HG03108 (cell line): ENCODE results near the gene FGGY.

Experiments used
- ATAC-seq: cut with Tn5 transposase; IDR thresholded peaks from one replicate; pipeline ENCODE4 v1.9.1; 2021; ENCODE audit warnings: moderate library complexity; ENCODE audit not compliant: unreplicated experiment

Gene FGGY

DNA sequence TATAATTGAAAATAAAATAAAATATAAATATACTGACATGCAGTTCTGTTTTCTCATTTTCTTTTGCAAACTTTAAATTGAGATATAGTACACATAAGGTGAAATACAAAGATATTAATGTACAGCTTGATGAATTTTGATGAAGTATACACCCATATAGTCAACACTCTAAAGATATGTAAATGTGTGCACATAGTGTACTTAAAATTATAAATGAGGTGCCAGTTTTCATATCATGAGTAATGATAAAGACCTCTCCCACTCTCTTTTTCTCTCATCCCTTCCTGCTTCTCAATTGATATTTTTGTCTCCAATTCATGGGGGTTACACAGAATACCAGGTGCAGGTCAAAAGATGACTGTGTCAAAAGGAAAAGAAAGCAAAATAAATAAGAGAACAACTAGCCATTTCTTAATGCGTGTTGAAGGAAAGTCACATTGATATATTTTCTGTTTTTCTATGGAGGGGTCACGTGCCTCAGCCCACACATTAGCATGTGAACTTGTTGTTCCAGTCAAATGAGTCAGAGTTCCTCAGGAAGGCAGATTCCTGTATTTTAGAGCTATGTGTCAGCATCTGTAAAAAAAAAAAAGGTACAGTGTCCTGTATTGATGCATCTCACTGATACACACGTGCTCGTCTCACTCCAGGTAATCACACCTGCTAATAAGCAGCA lies 453.6 kb downstream of the FGGY start:
- ATAC-seq, result no peak

DNA sequence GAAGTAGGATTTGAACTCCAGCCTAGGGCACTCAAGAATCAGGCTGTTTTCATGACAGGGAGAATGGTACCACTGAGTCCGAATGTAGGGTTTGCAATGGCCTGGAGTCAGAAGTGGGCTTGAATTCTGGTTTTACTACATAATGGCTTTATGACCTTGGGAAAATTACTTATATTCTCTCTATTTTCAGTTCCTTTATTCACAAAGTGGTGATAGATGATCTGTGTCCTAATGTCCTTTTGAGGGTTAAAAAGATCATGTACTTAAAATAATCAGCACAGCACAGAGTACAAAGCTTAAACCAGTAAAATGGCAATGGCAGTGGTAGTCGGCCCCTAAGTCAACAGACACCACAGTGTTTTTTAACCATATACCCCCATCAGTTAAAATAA lies 454.1 kb downstream of the FGGY start:
- ATAC-seq, result no peak

DNA sequence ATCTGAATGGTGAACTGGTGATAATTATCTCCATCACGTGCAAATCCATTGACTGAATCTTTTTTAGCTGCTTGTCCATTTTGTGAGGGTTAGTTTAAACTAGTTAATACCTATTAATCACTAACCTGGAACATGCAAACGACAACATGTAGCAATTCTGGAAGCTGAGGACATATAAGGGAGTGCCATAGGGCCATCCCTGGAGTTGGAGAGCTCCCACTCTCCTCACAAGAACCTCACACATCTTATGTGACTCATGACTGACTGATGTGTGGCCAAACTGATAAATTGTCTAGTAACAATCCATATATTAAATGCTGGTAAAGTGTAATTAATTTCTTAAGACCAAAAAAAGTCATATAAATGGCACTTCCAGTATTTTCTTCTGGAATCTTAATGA lies 454.9 kb downstream of the FGGY start:
- no peak for ATAC-seq

DNA sequence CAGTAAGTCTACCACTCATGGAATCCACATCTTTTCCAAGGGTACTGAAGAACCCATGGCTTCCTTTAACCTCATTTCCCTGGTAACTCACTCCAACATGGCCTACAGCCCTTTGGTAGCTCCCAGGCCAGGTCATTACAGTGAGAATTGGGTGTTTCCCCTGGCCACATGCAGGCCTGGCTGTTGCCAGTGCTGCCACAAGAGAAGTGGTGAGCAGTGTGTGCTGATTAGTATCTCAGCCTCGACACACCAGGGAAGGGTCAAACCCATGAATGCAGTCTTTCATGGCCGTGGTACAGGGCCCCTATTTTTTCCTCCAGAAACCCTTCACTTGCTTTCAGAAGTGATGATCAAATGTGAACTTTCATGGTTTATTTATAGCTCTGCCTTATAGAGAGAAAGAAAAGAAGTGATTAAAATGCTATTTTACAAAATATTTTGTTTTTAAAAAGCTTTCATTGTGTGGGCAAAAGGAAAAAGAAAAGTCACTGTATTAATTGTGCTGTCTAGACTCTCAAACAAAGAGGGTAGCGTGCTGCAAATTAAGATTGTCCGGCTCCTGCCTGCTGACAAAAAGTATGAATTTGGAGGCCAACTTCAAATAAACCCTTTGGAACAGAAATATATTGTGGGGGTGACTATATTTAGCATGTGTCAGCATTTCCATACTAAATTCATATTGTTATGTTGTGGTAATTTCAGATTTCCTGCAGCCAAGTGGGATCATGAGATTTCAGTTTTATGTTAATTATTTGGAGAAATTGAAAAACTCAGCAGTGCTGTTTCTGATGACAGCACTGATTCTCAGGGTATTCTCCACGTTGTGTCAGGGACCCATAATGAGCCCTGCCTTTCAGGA lies 455.9 kb downstream of the FGGY start:
- peak; percentile 75 for ATAC-seq

DNA sequence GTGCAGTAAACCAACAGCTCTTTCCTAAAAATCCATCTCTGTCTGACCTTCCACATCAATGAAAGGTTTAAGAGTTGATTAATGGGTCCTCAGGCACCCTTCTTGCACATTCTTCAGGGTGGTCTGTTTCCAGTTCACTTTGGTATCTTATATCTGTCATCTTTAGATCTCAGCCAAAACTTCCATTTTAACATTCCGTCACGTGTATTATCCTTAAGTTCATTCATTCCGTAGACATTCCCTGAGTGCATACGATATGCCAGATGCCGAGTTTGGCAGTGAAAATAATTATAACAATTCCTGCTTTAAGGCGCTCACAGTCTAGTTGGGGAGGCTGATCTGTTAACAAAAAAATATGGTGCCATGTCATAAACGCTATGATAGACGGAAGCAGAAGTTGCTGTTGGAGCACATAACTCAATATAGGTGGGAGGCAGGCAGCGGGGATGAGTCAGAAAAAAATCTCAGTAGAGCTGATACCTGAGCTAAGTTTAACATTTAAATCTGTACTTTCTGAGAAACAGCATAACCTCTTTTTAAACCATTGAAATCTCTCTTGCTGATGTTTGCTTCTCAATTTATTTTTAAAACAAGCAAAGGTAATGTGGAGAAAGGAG lies 458.3 kb downstream of the FGGY start:
- ATAC-seq, result no peak

DNA sequence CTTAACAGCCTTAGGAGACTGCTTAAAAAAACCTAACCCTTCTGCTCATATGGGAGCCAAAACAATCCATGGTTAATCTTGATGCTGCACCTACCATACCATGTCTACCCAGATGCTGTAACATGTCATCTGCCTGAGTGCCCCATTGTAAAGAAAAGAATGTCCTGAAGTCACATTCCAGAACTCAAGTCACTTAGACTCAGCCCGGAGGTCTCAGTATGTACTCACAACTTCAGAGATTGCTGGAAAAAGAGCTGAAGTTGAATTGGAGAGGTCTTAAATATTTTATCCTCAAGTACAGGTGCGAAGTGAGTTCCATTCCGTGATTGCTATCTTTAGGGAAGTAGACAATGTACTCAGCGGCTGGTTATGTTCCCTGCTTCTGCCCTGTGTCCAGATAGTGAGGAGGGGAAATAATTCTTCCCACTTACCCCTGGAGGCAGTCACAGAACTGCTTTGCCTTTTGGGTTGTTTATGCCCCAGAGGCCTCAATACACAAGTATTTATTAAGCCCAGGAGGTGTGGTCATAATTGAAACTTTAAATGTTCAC lies 460.4 kb downstream of the FGGY start:
- ATAC-seq, result no peak

DNA sequence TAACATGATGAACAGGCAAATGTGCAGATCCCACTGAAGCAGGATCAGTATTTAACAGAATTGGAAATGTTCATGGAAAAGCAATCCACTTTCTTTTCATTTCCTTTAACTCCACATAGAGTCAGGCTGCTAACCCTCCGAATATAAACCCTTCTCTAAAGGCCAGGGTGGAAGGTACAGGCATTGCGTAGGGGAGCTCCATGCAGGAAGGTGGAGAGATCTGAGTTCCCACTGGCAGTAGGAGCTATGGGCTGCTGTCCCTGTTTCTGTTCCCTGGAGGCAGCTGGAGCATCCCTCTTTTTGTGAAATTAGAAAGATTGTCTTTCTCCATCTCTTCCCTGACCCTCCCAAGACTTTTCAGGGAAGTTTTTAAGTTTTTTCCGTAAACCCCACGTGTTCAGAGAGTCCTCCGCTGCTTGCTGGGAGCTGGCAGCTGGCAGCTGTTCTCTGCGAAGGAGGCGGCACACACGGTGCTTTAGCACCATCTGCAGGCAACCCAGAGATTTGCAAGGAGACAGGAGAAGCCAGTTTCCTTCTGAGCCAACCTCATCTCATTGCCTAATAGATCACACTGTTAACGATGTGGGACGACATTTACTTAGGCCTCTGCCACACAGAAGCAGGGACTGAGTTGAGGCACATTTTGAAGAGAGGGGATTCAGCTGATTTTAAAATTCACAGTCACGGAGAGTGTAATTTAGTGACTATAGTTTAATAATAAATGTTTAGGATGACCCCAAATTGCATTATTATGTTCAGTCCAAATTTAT lies 462.4 kb downstream of the FGGY start:
- ATAC-seq, result peak; percentile 90

DNA sequence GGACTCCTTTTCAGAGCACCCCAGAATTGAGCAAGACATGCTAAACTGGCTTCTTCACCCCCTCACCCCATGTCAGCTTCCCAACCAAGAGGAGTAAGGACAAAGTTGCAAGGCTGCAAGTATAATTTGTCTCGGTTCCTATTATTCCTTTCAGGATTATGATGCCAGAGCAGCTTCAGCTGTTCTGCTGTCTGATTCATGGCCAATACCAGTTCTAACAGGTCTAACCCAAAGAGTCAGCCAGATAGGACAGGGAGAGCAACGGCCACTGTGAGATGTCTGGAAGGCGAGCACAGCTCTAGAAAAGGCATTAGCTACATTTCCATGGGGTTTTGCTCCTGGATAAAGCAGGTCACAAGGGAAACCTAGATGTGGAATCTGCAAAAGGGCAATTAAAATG lies 464.5 kb downstream of the FGGY start:
- ATAC-seq, result no peak

DNA sequence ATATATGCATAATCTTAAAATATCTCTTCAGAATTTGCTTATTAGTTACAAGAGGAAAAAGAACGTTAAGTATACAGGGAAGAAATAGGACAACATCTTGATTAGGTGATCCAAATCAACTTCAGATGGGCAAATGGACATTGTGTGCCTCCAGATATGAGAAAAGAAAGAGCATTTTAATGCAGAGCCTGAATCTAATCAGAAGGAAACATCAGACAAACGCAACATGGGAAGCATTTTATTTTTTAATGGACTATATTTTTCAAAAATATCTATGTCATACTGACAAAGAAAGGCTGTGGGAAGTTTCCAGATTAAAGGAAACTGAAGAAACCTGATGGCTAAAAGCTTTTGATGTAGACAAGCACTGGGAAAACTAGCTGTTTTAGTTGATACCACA lies 466.5 kb downstream of the FGGY start:
- no peak for ATAC-seq

DNA sequence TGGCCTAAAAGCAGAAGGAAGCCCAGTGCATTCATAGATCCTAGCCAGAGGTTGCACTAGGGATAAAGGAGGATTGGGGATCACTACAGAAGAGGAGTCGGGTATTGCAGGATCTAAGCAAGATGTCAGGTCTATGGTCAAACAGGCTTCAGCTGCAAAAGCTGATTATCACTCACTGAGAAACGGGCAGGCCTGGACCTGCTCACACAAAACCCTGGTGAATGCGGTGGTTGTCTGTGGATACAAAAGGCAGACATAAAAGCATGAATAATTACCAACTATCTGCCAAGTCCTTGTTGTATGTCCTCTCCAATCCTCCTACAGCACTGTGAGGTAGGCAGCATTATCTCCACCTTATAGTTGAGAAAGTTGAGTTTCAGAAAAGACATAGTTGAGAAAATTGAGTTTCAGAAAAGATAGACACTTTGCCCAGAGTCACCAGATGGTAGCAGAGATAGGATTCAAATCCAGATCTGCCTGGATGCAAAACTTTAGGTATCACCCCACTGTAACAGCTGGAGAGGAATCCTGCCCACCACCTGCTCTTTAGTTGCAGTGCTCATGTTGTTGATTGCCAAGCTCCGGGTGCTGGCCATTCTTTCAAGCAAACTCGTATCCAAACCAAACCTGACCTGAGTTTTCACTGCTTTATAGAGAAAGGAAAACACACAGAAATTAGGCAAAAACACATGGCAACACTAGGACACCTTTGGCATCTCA lies 468.3 kb downstream of the FGGY start:
- ATAC-seq, result no peak

DNA sequence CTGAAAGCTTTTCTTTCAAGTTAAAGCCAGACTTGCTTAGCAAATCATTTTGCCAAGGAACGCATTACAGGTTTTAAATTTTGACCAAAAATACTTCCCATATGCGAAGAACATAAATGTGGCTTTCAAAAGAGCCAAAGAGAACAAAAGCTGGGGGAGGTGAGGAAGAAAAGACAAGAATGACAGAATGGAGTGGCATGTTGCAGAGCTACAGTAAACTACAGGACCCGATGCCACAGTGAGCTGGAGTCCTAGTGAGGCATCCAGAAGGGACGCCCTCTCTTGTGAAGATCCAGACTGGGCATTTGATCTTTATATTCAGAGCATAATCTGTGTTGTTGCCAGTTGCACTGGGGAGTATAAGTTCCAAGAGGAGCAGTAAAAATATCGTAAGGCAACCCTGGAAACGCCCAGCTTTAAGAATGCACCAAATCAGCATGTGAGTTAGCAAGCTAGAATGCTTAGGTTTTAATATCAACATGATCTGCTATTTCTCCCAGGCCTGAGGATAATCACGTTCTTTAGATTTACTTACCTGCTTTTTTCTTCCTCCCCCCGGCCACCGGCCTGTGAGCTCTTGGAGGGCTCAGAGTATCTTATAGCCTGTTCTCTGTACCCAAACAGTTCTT lies 469.4 kb downstream of the FGGY start:
- ATAC-seq, result no peak

DNA sequence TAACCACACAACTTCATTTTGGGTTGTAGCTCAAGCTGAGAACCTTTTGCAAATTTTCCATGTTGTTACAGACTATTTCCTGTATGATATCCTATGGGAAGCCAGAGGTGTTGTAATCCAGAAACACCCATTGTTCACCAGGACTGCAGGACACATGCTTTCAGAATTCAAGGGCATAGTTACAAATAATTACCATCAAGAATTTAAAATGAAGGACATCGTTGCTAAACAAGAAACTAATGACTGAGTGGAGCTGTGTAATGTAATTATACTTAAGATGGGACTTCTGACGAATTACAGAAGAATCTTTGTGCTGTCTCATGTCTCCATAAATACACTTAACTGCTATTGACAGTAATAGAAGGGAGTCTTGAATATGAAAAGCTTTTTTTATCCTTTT lies 470.2 kb downstream of the FGGY start:
- no peak for ATAC-seq

DNA sequence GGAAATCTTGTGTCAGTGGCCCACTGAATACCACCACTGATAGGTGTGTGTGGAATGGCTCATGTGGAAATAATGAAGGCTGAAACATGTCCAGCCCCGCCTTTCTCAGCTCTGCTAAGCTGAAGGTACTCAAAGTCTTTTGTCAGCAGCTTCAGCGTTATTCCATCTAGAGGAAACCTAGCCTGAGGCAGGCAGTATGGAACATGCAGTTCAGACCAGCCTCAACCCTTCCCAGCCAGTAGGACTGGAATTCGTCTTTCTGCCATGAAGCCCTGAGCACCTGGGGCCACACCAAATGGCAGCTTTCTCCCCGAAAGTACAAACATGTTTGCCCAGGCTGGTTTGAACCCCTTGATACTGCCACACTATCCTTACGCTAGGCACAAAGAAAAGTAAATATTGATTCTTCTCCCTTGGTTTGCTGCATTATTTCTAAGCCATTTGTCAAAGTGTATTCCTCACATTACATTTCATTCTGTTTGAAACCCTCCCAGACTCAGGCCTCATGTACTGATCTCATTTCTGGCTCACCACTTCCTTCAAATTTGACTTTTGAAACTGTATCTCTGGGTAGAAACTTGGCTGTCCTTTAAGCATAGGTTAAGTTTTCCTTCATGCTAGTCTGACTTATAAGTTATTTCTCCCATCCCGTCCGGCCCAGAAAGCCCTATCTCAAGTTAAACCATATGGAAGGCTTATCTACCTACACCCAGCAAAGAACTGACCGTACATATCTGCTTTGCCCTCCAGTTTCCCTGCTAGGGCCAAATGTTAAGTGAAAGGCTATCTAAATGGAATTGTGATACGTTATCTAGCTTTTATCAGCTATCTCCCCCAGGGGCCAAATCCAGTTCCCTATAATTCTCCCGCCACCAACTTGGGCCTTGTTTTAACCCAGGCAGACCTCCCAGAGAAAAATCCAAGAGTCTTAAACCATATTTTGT lies 472.2 kb downstream of the FGGY start:
- no peak for ATAC-seq

DNA sequence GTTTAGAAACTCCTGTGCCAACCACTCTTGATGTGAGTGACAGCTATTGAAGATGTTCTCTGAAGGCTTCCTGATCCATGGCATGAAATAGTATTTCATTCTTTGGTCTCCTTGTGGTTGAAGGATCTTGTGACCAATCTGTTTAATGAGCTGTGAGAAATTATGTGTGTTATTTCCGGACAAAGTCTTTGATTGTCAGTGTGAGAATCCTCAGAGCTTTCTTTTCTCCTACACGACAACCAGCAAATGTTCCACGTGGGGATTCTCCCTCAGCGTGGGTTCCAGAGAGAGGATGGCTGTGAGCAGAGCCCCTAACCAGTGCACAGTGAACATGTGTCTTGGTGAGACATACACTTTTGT lies 472.8 kb downstream of the FGGY start:
- ATAC-seq, result no peak

DNA sequence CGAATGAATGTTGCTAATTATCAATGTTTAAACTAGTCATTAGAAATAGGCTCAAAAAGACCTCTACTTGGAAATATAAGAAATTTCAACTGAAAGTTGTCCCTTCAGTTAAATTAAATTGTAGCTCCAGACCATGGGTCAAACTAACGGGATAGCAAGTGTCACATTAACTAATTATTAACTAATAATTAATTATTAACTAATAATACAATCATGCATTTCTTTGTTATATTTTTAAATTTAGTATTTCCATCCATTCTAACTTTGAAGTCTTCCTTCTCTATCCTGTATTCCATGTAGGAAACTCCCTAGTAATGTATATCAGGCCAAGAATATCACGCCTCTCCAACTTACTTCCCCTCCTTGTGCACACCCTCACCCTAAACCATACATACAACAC lies 474.5 kb downstream of the FGGY start:
- no peak for ATAC-seq

DNA sequence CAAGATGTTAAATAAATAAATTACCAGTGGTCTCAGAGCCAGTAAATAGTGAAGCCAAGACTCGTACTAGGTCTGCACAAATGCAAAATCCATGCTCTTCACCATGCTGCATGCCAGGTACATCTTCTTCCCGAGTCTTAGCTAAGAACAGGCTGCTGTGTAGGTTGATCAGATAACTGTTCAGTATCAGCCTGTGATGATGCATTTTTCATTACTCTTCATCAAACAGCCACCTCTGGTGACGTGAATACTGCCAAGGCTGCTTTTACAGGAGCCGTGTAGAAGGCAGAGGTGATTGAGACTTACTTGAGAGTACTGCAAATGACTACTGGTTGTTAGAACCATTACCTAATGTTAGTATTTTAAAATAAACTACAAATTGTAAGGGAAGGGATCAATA lies 478.6 kb downstream of the FGGY start:
- no peak for ATAC-seq

DNA sequence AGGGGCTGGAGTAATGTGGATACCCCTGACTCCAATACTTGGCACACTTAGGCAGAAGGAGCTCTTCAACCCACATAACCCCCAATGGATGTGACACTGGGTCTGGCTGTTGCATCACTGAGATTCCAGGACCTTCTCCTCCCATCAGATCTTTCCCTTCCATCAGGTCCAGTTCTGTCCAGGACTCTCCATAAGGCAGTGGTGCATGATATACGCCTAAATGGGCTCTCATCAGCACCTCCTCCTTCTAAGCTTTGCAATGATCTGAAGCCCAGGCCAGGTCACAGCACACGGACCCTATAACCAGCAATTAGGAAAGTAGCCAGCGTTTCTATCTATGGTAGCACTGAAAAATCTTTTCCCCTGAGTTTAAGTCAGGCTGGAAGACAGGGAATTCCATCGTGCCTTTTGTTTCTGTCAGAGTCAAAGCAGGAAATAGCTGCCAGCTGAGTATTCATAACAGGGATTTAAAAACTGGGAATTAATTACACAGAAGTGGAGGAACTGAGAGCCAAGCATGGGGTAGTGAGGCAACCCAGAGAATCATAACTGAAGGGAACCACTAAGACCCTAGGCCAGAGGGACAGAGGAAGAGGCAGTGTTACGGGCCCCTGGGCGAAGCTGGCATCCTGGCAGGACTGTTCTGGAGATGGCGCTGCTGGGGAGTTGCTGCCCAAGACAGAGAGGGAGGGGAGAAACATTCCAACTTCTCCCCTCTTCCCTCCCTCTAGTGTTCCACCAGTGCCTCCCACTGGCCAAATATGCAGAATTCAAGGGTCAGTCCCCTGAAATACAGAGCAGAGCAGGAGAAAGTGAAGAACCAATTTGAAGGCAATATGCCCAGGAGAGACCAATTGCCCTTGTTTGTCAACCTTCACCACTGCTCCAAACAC lies 480.3 kb downstream of the FGGY start:
- no peak for ATAC-seq

DNA sequence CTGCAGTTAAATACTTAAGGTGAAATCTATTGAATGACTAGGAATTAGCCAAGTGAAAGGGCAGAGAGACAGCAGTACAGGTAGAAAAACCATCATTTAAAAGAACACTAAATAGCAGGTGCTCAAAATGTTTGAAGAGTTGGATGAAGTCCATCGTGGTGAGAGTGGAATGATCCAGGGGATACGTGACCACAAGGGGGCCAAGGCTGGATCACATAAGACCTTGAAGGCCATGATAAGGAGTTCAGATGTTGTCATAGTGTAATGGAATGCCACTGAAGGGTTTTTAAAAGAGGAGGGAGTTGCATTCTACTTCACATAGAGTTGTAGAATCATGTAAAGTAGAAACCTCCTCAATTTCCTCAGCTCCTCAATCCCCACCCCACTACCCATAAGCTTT lies 483.1 kb downstream of the FGGY start:
- no peak for ATAC-seq
